ENCODE measurements around the gene C11orf21.

The C11orf21 gene

GRCh38 chr11:2300936-2301630 lies 635 bp downstream of the C11orf21 start:
- in situ Hi-C loops (cut with MboI; ENCODE audit: low sequenced_read_pairs): no loop called here
- H3K27me3 ChIP-seq (ENCODE audit: low read depth): no peaks in the 10 kb centered on the region
- no peaks in the 10 kb centered on the region for H3K36me3 ChIP-seq (replicated peaks)
- no peaks in the 10 kb centered on the region for H3K9me3 ChIP-seq
- H3K4me3 ChIP-seq: no peak overlapping the region
- H3K4me1 ChIP-seq: no peaks in the 10 kb centered on the region
- no peak for DNase-seq (ENCODE audit: low spot score in 2 of 2)

- Histone ChIP-seq H3K4me1 (no peaks in the 10 kb centered on the region), H3K36me3 (replicated peaks) (no peaks in the 10 kb centered on the region), H3K27me3 (ENCODE audit: low read depth) (no peaks in the 10 kb centered on the region), H3K4me3 (no peak overlapping the region), H3K9me3 (no peaks in the 10 kb centered on the region)
- in situ Hi-C loops (cut with MboI; ENCODE audit: low sequenced_read_pairs): no loop called here
- peak in 1 of 2 experiments; percentile 4 for DNase-seq (ENCODE audit: low spot score in 2 of 2)
Observed at GRCh38 chr11:2300290-2300935, 1.3 kb downstream of the C11orf21 start.

DNA sequence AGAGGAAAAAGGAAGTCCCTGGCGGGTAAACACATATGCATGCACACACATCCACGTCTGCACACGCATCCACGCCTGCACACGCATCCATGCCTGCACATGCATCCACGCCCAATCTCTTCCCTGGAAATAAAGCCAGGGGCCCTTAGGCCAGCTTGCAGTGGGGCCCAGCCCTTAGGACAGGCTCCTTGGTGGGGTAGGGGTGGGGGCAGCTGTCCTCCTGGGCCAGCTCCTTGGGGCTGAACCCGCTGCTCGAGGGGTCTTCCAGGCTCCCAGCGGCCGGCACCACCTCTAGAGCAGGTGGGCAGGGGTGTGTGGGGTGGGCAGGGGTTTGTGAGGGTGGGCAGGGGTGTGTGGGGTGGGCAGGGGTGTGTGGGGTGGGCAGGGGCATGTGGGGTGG lies 1.9 kb downstream of the C11orf21 start:
- Histone ChIP-seq H3K4me1 (no peaks in the 10 kb centered on the region), H3K9me3 (no peaks in the 10 kb centered on the region), H3K36me3 (replicated peaks) (no peaks in the 10 kb centered on the region), H3K4me3 (no peak overlapping the region), H3K27me3 (ENCODE audit: low read depth) (0 out of 2 replicates have a peak, but pooled peaks cover 4% of the 10 kb centered on the region)
- DNase-seq (ENCODE audit: low spot score in 2 of 2): no peak
- in situ Hi-C loops (cut with MboI; ENCODE audit: low sequenced_read_pairs): no loop called here

- DNase-seq (ENCODE audit: low spot score in 2 of 2): peak in 1 of 2 experiments; percentile 8
Observed at GRCh38 chr11:2298795-2299761, 2.6 kb downstream of the C11orf21 start.

GRCh38 chr11:2298131-2298794 lies 3.5 kb downstream of the C11orf21 start:
- in situ Hi-C loops (cut with MboI; ENCODE audit: low sequenced_read_pairs): no loop called here
- peak in 1 of 2 experiments; percentile 5 for DNase-seq (ENCODE audit: low spot score in 2 of 2)
- no peak overlapping the region for H3K4me3 ChIP-seq

More at GRCh38 chr11:2298795-2299761, 2.6 kb downstream of the C11orf21 start:
- H3K36me3 ChIP-seq (replicated peaks): no peaks in the 10 kb centered on the region
- H3K4me1 ChIP-seq: no peaks in the 10 kb centered on the region
- in situ Hi-C loops (cut with MboI; ENCODE audit: low sequenced_read_pairs): no loop called here
- no peaks in the 10 kb centered on the region for H3K9me3 ChIP-seq
- H3K27me3 ChIP-seq (ENCODE audit: low read depth): 0 out of 2 replicates have a peak, but pooled peaks cover 4% of the 10 kb centered on the region
- no peak overlapping the region for H3K4me3 ChIP-seq

DNA sequence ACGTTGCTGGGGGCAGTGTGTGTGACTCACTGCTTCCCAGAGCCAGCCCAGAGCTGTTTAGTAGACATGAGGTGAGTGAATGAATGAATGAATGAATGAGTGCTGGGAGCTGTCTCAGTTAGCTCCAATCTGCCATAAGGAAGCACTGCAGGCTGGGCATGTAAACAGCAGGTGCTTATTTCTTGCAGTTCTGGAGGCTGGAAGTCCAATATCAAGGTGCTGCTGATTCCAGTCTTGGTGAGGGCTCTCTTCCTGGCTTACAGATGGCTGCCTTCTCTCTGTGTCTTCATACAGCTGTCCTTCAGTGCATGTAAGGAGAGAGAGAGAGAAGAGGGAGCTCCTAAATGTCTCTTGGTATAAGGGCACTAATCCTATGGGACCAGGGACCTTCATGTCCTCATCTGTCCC lies 4.1 kb downstream of the C11orf21 start:
- H3K9me3 ChIP-seq: no peaks in the 10 kb centered on the region
- no peak overlapping the region for H3K4me3 ChIP-seq
- H3K4me1 ChIP-seq: no peaks in the 10 kb centered on the region
- H3K27me3 ChIP-seq (ENCODE audit: low read depth): peaks cover 4% of the 10 kb centered on the region; the same call in 1 of the 2 replicates
- DNase-seq (ENCODE audit: low spot score in 2 of 2): peak in 1 of 2 experiments; percentile 1
- H3K36me3 ChIP-seq (replicated peaks): no peaks in the 10 kb centered on the region
- in situ Hi-C loops (cut with MboI; ENCODE audit: low sequenced_read_pairs): no loop called here

More at GRCh38 chr11:2298131-2298794, 3.5 kb downstream of the C11orf21 start:
- peaks cover 4% of the 10 kb centered on the region; the same call in 1 of the 2 replicates for H3K27me3 ChIP-seq (ENCODE audit: low read depth)
- no peaks in the 10 kb centered on the region for H3K9me3 ChIP-seq
- no peaks in the 10 kb centered on the region for H3K4me1 ChIP-seq
- H3K36me3 ChIP-seq (replicated peaks): no peaks in the 10 kb centered on the region

- in situ Hi-C loops (cut with MboI; ENCODE audit: low sequenced_read_pairs): no loop called here
- H3K4me1 ChIP-seq: no peaks in the 10 kb centered on the region
Observed at GRCh38 chr11:2296913-2297622, 4.7 kb downstream of the C11orf21 start.

GRCh38 chr11:2295971-2296912 lies 5.5 kb downstream of the C11orf21 start:
- in situ Hi-C loops (cut with MboI; ENCODE audit: low sequenced_read_pairs): no loop called here
- H3K4me1 ChIP-seq: no peaks in the 10 kb centered on the region
- no peaks in the 10 kb centered on the region for H3K9me3 ChIP-seq
- no peaks in the 10 kb centered on the region for H3K36me3 ChIP-seq (replicated peaks)
- H3K27me3 ChIP-seq (ENCODE audit: low read depth): peaks cover 4% of the 10 kb centered on the region; the same call in 1 of the 2 replicates
- H3K4me3 ChIP-seq: no peak overlapping the region
- DNase-seq (ENCODE audit: low spot score in 2 of 2): peak in 1 of 2 experiments; percentile 3

More at GRCh38 chr11:2296913-2297622, 4.7 kb downstream of the C11orf21 start:
- Histone ChIP-seq H3K4me3 (no peak overlapping the region), H3K9me3 (no peaks in the 10 kb centered on the region), H3K36me3 (replicated peaks) (no peaks in the 10 kb centered on the region), H3K27me3 (ENCODE audit: low read depth) (peaks cover 4% of the 10 kb centered on the region; the same call in 1 of the 2 replicates)
- peak in 1 of 2 experiments; percentile 5 for DNase-seq (ENCODE audit: low spot score in 2 of 2)

DNA sequence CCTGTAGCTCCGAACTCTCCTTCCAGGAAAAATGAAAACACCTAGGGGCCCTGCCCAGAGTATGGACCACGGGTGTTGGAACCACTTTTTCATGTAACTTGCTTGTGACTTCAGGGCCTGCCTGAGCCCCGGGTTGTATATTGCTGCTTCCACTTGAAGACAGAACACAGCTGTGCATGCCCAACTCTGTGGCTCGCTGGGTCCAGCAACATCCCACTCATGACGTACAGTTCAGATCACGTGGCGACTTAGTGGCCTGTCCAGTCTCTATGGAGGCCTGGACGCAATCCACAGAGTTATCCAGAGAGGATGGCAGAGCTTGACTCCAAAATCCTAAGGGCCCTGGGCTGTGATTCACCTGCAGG lies 6.8 kb downstream of the C11orf21 start:
- Histone ChIP-seq H3K4me1 (no peaks in the 10 kb centered on the region), H3K36me3 (replicated peaks) (no peaks in the 10 kb centered on the region), H3K27me3 (ENCODE audit: low read depth) (peaks cover 4% of the 10 kb centered on the region; the same call in 1 of the 2 replicates), H3K9me3 (no peaks in the 10 kb centered on the region), H3K4me3 (no peak overlapping the region)
- in situ Hi-C loops (cut with MboI; ENCODE audit: low sequenced_read_pairs): no loop called here
- peak in 1 of 2 experiments; percentile 1 for DNase-seq (ENCODE audit: low spot score in 2 of 2)

- no peak overlapping the region for H3K4me3 ChIP-seq
- H3K9me3 ChIP-seq: no peaks in the 10 kb centered on the region
- no peaks in the 10 kb centered on the region for H3K36me3 ChIP-seq (replicated peaks)
- in situ Hi-C loops (cut with MboI; ENCODE audit: low sequenced_read_pairs): no loop called here
- peak in 1 of 2 experiments; percentile 8 for DNase-seq (ENCODE audit: low spot score in 2 of 2)
- peaks cover 4% of the 10 kb centered on the region; the same call in 1 of the 2 replicates for H3K27me3 ChIP-seq (ENCODE audit: low read depth)
- no peaks in the 10 kb centered on the region for H3K4me1 ChIP-seq
Observed at GRCh38 chr11:2293984-2294925, 7.5 kb downstream of the C11orf21 start.

DNA sequence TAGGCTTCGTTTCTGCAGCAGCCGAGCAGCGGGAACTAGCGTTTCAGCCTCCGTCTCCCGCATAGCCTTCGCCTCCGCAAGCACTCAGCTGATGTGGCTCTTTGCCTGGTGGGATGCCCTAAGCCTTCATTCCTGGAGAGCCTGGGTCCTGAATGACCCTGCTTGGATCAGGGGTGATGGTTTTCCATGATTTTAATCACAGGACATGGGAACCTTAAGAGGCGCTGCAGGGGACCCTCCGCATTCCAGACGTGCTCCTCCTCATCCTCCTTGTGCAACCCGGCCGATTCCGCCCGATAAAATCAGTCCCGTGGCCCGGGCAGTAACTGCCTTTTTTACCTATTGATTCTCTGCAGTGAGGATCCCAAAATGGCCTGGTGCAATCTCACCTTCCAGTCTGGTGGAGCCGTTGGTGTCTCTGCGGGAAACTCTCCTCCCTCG lies 8.2 kb downstream of the C11orf21 start:
- H3K9me3 ChIP-seq: no peaks in the 10 kb centered on the region
- peaks cover 4% of the 10 kb centered on the region; the same call in 1 of the 2 replicates for H3K27me3 ChIP-seq (ENCODE audit: low read depth)
- H3K4me3 ChIP-seq: no peak overlapping the region
- H3K36me3 ChIP-seq (replicated peaks): no peaks in the 10 kb centered on the region
- peak in 1 of 2 experiments; percentile 3 for DNase-seq (ENCODE audit: low spot score in 2 of 2)
- no peaks in the 10 kb centered on the region for H3K4me1 ChIP-seq
- in situ Hi-C loops (cut with MboI; ENCODE audit: low sequenced_read_pairs): no loop called here

Measured in HAP-1 (cell line).